ENCODE data around the gene EPB41L1.

Gene EPB41L1

GRCh38 chr20:36254076-36254475, 99.5 kb downstream of the EPB41L1 start:
- H3K36me3 ChIP-seq (ENCODE audit: insufficient read depth, low read length) = peaks cover 45% of the 10 kb centered on the region
- H3K27me3 ChIP-seq (ENCODE audit: control insufficient read depth, insufficient read depth, low read length) = no peaks in the 10 kb centered on the region

GRCh38 chr20:36255445-36255844, 100.9 kb downstream of the EPB41L1 start:
- H3K9me3 ChIP-seq (replicated peaks; ENCODE audit: low read length) = no peaks in the 10 kb centered on the region
- no peaks in the 10 kb centered on the region for H3K4me1 ChIP-seq (ENCODE audit: control insufficient read depth, insufficient read depth, low read length)
- H3K4me3 ChIP-seq (ENCODE audit: low read length) = no peak overlapping the region
- no peak overlapping the region for H3K9ac ChIP-seq (ENCODE audit: low read depth, low read length)
- H3K27me3 ChIP-seq (ENCODE audit: control insufficient read depth, insufficient read depth, low read length) = no peaks in the 10 kb centered on the region
- H3K4me2 ChIP-seq (ENCODE audit: low read length) = no peak overlapping the region
- peaks cover 37% of the 10 kb centered on the region for H3K36me3 ChIP-seq (ENCODE audit: insufficient read depth, low read length)

More at GRCh38 chr20:36254076-36254475, 99.5 kb downstream of the EPB41L1 start:
- Histone ChIP-seq H3K4me2 (ENCODE audit: low read length) (no peak overlapping the region), H3K9me3 (replicated peaks; ENCODE audit: low read length) (no peaks in the 10 kb centered on the region), H3K9ac (ENCODE audit: low read depth, low read length) (no peak overlapping the region), H3K4me3 (ENCODE audit: low read length) (no peak overlapping the region), H3K4me1 (ENCODE audit: control insufficient read depth, insufficient read depth, low read length) (no peaks in the 10 kb centered on the region)

GRCh38 chr20:36259177-36260061, 104.9 kb downstream of the EPB41L1 start:
- Histone ChIP-seq H3K9me3 (replicated peaks; ENCODE audit: low read length) (no peaks in the 10 kb centered on the region), H3K27me3 (ENCODE audit: control insufficient read depth, insufficient read depth, low read length) (peaks cover 8% of the 10 kb centered on the region), H3K36me3 (ENCODE audit: insufficient read depth, low read length) (peaks cover 10% of the 10 kb centered on the region), H3K4me1 (ENCODE audit: control insufficient read depth, insufficient read depth, low read length) (no peaks in the 10 kb centered on the region), H3K4me3 (ENCODE audit: low read length) (no peak overlapping the region), H3K4me2 (ENCODE audit: low read length) (no peak overlapping the region), H3K9ac (ENCODE audit: low read depth, low read length) (no peak overlapping the region)

DNA sequence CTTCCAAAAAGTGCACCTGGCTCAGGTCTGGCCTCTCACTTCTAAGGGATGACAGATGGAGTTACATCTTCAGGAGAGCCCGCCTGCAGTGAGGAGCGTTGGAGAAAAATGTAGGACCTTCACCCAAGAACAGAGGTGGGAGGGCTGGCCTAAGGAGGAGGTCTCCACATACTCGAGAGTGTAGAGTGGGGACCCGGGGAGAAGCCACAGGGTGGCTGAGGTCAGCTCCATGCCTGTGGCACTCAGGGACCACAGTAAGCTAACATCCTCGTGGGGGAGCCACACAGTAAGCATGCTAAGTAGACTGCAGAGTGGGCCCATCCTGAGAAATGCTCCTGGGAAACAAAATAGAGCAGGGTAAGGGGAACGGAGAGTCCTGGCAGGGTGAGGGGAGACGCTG, 105.8 kb downstream of the EPB41L1 start:
- H3K4me1 ChIP-seq (ENCODE audit: control insufficient read depth, insufficient read depth, low read length) = no peaks in the 10 kb centered on the region
- H3K4me2 ChIP-seq (ENCODE audit: low read length) = no peak overlapping the region
- peaks cover 8% of the 10 kb centered on the region for H3K36me3 ChIP-seq (ENCODE audit: insufficient read depth, low read length)
- H3K9me3 ChIP-seq (replicated peaks; ENCODE audit: low read length) = no peaks in the 10 kb centered on the region
- peaks cover 17% of the 10 kb centered on the region for H3K27me3 ChIP-seq (ENCODE audit: control insufficient read depth, insufficient read depth, low read length)
- no peak overlapping the region for H3K9ac ChIP-seq (ENCODE audit: low read depth, low read length)
- H3K4me3 ChIP-seq (ENCODE audit: low read length) = no peak overlapping the region

DNA sequence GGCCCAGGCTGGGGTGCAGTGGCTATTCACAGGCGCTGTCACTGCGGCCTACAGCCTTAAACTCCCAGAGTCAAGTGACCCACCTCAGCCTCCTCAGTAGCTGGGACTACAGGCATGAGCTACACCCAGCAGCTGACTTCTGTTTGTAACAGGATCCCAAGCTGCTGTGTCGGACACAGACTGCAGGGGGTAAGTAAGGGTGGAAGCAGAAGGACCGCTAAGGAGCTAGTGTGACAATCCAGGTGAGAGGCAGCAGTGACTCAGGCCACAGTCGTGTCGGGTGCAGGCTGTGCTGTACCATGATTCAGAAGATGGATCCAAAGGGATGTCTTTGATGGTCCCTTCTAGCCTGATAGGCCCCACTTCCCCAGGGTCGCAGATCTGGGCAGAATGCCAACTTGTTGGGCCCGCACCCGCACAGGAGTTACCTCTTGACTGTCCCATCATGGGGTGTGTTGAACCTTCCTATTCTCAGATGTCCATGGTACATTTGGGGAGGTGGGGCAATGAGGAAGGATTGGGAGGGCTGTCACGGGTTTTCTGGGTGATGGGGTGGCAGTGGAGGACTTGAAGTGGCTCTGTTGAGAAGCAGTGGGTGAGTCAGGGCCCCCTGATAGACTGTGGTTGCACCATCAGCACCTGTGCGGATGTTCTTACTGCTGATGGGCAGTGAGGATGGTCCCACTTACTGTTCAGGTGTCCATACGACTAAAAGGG, 107.0 kb downstream of the EPB41L1 start:
- H3K9ac ChIP-seq (ENCODE audit: low read depth, low read length) = no peak overlapping the region
- peaks cover 2% of the 10 kb centered on the region for H3K36me3 ChIP-seq (ENCODE audit: insufficient read depth, low read length)
- no peak overlapping the region for H3K4me2 ChIP-seq (ENCODE audit: low read length)
- H3K4me3 ChIP-seq (ENCODE audit: low read length) = no peak overlapping the region
- peaks cover 27% of the 10 kb centered on the region for H3K27me3 ChIP-seq (ENCODE audit: control insufficient read depth, insufficient read depth, low read length)
- no peaks in the 10 kb centered on the region for H3K9me3 ChIP-seq (replicated peaks; ENCODE audit: low read length)
- no peaks in the 10 kb centered on the region for H3K4me1 ChIP-seq (ENCODE audit: control insufficient read depth, insufficient read depth, low read length)

DNA sequence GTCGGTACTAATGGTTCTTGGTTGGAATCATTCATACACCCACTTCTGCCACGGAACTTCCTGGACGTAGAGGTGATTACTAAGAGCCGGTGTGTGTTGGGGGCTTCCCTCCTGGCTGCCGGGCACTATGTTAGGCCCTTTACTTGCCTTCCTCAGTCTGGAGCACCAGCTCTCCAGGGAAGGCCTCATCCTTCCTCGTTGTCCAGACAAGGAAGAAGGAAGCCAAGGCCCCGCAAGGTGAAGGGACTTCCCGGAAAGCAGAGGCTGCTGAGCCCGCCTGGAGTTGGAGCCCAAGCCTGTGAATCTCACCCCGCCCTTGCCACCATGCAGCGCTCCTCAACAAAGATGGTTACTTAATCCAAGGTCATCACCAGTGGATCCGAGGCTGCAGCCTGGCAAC, 107.9 kb downstream of the EPB41L1 start:
- Histone ChIP-seq H3K9me3 (replicated peaks; ENCODE audit: low read length) (no peaks in the 10 kb centered on the region), H3K27me3 (ENCODE audit: control insufficient read depth, insufficient read depth, low read length) (peaks cover 36% of the 10 kb centered on the region), H3K36me3 (ENCODE audit: insufficient read depth, low read length) (no peaks in the 10 kb centered on the region), H3K4me2 (ENCODE audit: low read length) (no peak overlapping the region), H3K4me3 (ENCODE audit: low read length) (no peak overlapping the region), H3K4me1 (ENCODE audit: control insufficient read depth, insufficient read depth, low read length) (no peaks in the 10 kb centered on the region), H3K9ac (ENCODE audit: low read depth, low read length) (no peak overlapping the region)

DNA sequence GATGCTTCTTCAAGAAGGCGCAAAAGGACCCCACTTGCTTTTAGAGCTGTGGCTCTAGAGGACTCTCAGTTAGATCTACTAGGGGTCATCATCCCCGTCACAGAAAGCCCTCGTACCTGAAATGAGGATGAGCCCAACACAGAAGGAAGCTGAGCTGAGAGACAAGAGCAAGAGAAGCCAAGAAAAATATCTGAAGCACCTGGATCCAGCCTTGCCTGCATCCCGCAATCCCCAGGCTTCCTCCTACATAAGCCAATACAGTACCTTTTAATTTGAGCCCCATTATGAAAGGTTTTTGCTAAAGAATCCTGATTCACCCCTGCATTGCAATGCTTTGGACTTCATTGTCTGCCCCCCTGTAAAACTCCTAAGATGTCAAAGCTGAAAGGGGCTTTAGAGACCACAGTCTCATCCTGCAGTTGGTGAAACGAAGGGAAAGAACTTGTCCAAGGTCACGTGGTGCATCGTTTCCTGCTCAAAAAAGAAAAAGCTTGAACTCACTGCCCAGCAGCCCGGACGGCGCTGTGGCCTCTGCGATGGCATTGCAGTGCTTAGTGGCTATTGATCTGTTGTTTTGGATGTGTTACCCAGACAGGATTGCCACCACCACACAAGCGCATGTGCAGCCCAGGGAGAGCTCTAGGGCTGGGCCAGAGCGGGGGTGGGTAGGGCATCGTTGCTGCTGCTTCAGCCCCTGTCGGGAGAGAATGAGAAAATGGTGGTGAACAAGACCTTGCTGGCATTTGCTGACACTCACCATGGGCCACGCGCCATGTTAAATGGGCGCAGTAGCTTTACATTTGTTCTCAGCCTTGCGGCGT, 110.1 kb downstream of the EPB41L1 start:
- H3K27me3 ChIP-seq (ENCODE audit: control insufficient read depth, insufficient read depth, low read length) = peaks cover 53% of the 10 kb centered on the region
- no peak overlapping the region for H3K4me3 ChIP-seq (ENCODE audit: low read length)
- H3K4me2 ChIP-seq (ENCODE audit: low read length) = no peak overlapping the region
- no peaks in the 10 kb centered on the region for H3K36me3 ChIP-seq (ENCODE audit: insufficient read depth, low read length)
- no peaks in the 10 kb centered on the region for H3K4me1 ChIP-seq (ENCODE audit: control insufficient read depth, insufficient read depth, low read length)
- no peak overlapping the region for H3K9ac ChIP-seq (ENCODE audit: low read depth, low read length)
- no peaks in the 10 kb centered on the region for H3K9me3 ChIP-seq (replicated peaks; ENCODE audit: low read length)

DNA sequence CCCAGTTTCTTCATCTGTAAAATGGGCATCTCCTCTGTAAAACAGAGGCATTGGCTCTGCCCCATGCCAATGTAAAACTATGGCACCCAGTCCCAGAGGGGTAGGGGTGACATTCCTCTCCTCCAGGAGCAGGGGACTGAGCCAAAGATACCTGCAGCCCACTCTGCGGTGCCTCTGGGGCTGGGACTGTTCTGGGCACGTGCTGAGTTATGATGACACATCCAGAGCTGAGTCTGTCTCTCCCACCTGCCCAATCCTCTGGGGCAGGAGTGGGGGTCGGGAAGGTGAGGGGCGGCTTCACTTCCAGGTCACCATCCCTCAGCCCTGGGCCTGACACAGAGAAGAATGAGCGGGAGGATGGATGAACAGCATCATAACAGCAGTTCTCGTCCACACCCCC, 111.6 kb downstream of the EPB41L1 start:
- H3K9me3 ChIP-seq (replicated peaks; ENCODE audit: low read length) = no peaks in the 10 kb centered on the region
- H3K9ac ChIP-seq (ENCODE audit: low read depth, low read length) = no peak overlapping the region
- H3K4me2 ChIP-seq (ENCODE audit: low read length) = no peak overlapping the region
- peaks cover 56% of the 10 kb centered on the region for H3K27me3 ChIP-seq (ENCODE audit: control insufficient read depth, insufficient read depth, low read length)
- no peak overlapping the region for H3K4me3 ChIP-seq (ENCODE audit: low read length)
- H3K4me1 ChIP-seq (ENCODE audit: control insufficient read depth, insufficient read depth, low read length) = no peaks in the 10 kb centered on the region
- H3K36me3 ChIP-seq (ENCODE audit: insufficient read depth, low read length) = no peaks in the 10 kb centered on the region

DNA sequence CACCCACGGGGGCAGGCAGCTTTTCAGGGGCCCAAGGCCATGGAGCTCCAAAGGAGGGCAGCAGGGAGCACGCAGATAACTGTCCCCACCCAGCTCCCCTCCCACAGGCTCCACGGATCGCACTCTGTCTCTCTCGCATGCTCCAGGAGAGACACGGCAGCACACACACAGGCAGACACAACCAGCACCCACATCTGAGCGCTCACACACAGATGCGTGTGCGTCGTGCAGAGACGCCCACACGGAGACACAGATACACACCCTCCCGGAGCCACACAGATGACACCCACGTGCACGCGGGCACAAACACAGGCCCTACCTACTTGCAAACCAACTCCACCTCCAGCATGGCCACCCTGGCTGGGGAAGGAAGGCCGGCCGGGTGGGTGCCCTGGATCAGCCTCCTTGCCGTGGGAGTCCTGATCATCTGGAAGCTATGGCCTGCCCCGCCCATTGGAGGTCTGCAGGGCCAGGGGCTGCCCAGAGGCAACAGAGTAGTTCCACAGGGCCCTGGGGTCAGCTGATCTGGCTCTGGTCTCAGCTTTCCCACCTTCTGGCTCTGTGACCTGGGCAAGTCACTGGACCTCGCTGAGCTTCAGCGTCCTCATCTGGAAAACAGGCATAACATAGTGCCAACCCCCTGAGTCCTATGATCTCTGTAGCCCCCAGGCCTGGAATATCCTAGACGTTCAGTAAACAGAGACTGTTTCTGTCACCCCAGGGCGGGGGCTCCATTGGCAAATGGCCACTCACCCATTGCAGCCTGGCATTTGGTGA, 113.3 kb downstream of the EPB41L1 start:
- Histone ChIP-seq H3K4me3 (ENCODE audit: low read length) (no peak overlapping the region), H3K4me2 (ENCODE audit: low read length) (no peak overlapping the region), H3K27me3 (ENCODE audit: control insufficient read depth, insufficient read depth, low read length) (peaks cover 69% of the 10 kb centered on the region), H3K9ac (ENCODE audit: low read depth, low read length) (no peak overlapping the region), H3K36me3 (ENCODE audit: insufficient read depth, low read length) (no peaks in the 10 kb centered on the region), H3K9me3 (replicated peaks; ENCODE audit: low read length) (no peaks in the 10 kb centered on the region), H3K4me1 (ENCODE audit: control insufficient read depth, insufficient read depth, low read length) (no peaks in the 10 kb centered on the region)

DNA sequence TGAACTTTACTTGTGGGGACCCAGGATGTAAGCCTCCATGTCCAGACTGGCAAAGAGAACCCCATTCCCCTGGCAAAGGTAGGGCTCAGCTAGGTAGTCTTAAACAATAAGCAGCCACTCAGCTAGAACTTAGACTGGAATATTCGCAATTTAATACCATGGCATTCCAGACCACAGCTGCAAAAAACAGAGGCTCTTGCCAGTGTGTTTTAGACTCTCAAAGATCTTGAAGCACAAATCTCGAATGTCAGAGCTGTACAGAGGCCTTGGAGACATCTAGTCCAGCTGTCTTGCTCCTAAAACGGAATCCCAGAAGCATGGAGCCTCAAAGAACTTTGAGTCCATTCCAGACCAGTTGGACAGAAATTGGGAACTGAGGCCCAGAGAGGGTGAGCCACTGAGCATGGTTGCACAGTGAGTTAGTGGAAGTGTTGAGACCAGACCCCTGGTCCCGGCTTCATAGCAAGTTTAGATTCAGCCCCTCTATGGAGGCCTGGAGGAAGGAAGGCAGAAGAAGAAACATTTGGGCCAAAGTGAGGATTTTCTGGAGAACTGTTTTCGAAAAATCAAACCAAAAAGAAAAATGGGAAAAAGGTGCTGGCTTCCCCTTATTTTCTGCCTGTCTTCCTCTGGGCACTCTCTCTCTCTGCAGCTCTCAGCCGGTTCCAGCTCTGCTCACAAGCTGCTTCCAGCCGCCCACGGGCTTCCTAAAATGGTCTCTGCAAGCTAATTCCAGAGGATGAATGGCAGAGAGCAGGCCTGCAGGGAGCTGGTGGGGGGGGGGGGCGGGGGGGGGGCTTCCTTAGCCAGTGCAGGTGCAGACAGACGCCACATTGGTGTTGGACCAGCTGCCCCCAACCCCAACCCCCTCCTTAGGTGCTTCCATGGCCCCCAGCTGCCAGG, 114.2 kb downstream of the EPB41L1 start:
- no peak overlapping the region for H3K9ac ChIP-seq (ENCODE audit: low read depth, low read length)
- H3K4me3 ChIP-seq (ENCODE audit: low read length) = no peak overlapping the region
- peaks cover 75% of the 10 kb centered on the region for H3K27me3 ChIP-seq (ENCODE audit: control insufficient read depth, insufficient read depth, low read length)
- H3K36me3 ChIP-seq (ENCODE audit: insufficient read depth, low read length) = no peaks in the 10 kb centered on the region
- H3K4me2 ChIP-seq (ENCODE audit: low read length) = no peak overlapping the region
- no peaks in the 10 kb centered on the region for H3K9me3 ChIP-seq (replicated peaks; ENCODE audit: low read length)
- no peaks in the 10 kb centered on the region for H3K4me1 ChIP-seq (ENCODE audit: control insufficient read depth, insufficient read depth, low read length)

Data from skeletal muscle satellite cell (primary cell).